KMS-11 (cell line): ENCODE data around the gene EDEM3.

Experiments used
- H2AFZ ChIP-seq: fragments of 200-600 bp; sonication (generic); 2 replicates; pipeline ENCODE4 v1.6.1; 2016; ENCODE audit warnings: antibody characterized with exemption, mixed run types, low read depth
- H3K27ac ChIP-seq: fragments of 200-600 bp; sonication (generic); 2 replicates; pipeline ENCODE4 v1.6.1; 2016; ENCODE audit warnings: mild to moderate bottlenecking, mixed run types
- H3K27me3 ChIP-seq: fragments of 200-600 bp; sonication (generic); 2 replicates; pipeline ENCODE4 v1.6.1; 2017; ENCODE audit warnings: mild to moderate bottlenecking, low read depth, mixed run types, moderate library complexity; ENCODE audit not compliant: insufficient read depth
- H3K36me3 ChIP-seq: fragments of 200-600 bp; sonication (generic); 2 replicates; pipeline ENCODE4 v1.6.1; 2017; ENCODE audit warnings: mild to moderate bottlenecking, mixed run types; ENCODE audit not compliant: insufficient read depth
- H3K4me1 ChIP-seq: fragments of 200-600 bp; sonication (generic); 2 replicates; pipeline ENCODE4 v1.6.1; 2016; ENCODE audit warnings: mild to moderate bottlenecking, low read depth, mixed run types; ENCODE audit not compliant: poor library complexity, severe bottlenecking
- H3K4me2 ChIP-seq: fragments of 200-600 bp; sonication (generic); 2 replicates; pipeline ENCODE4 v1.7.0; 2016; ENCODE audit warnings: mild to moderate bottlenecking, mixed run types
- H3K4me3 ChIP-seq: fragments of 200-600 bp; sonication (generic); IDR thresholded peaks from 2 replicates; pipeline ENCODE4 v1.6.1; 2017; ENCODE audit warnings: low read depth, low read length, mixed read lengths; ENCODE audit not compliant: insufficient read depth
- H3K79me2 ChIP-seq: fragments of 200-600 bp; sonication (generic); 2 replicates; pipeline ENCODE4 v1.6.1; 2016; ENCODE audit warnings: low read depth, mixed run types; ENCODE audit not compliant: insufficient read depth
- H3K9ac ChIP-seq: fragments of 200-600 bp; sonication (generic); 2 replicates; pipeline ENCODE4 v1.6.1; 2016; ENCODE audit warnings: mild to moderate bottlenecking, mixed run types
- H4K20me1 ChIP-seq: fragments of 200-600 bp; sonication (generic); 2 replicates; pipeline ENCODE4 v1.6.1; 2016; ENCODE audit warnings: mild to moderate bottlenecking, mixed run types; ENCODE audit not compliant: insufficient read depth
- CTCF ChIP-seq: fragments of 200-600 bp; sonication (generic); conservative IDR thresholded peaks from 2 replicates; pipeline ENCODE4 v1.6.1; 2017; ENCODE audit warnings: low read depth, mild to moderate bottlenecking, antibody characterized with exemption, low read length, moderate library complexity, mixed read lengths

EDEM3 gene

GRCh38 chr1:184754476-184755225 lies at the start of gene EDEM3:
Gene EDEM3 (minus strand): TSS chr1:184754858. CDS start chr1:184754646, 212 bp downstream.
- H2AFZ ChIP-seq: peak within 1 kb of the TSS; percentile 72
- peak within 1 kb of the TSS; percentile 94 for H3K9ac ChIP-seq
- peaks cover 7% of the 10 kb centered on the region; the same call in 1 of the 2 replicates for H3K36me3 ChIP-seq
- no peaks in the 10 kb centered on the region for H4K20me1 ChIP-seq
- no peaks in the 10 kb centered on the region for H3K27me3 ChIP-seq
- H3K79me2 ChIP-seq: peaks cover 49% of the 10 kb centered on the region
- no peak for TF ChIP-seq CTCF
- H3K27ac ChIP-seq: peak within 1 kb of the TSS; percentile 77
- peak within 1 kb of the TSS; percentile 93 for H3K4me3 ChIP-seq
- H3K4me1 ChIP-seq: peaks cover 41% of the 10 kb centered on the region
- peak within 1 kb of the TSS; percentile 97 for H3K4me2 ChIP-seq

- Histone ChIP-seq H4K20me1 (no peaks in the 10 kb centered on the region), H3K36me3 (no peaks in the 10 kb centered on the region), H3K4me3 (no peak overlapping the region), H3K4me2 (no peak overlapping the region), H3K79me2 (no peaks in the 10 kb centered on the region), H3K4me1 (peaks cover 21% of the 10 kb centered on the region), H3K9ac (no peak overlapping the region), H3K27me3 (no peaks in the 10 kb centered on the region), H3K27ac (no peak overlapping the region), H2AFZ (no peak overlapping the region)
- no peak for TF ChIP-seq CTCF
Measured at GRCh38 chr1:184804220-184804619, 49.6 kb upstream of the EDEM3 start.

- no peak overlapping the region for H3K4me2 ChIP-seq
Measured at GRCh38 chr1:184803180-184803492, 48.5 kb upstream of the EDEM3 start.

GRCh38 chr1:184802354-184803179 lies 47.9 kb upstream of the EDEM3 start:
- H3K79me2 ChIP-seq: no peaks in the 10 kb centered on the region
- no peaks in the 10 kb centered on the region for H3K27me3 ChIP-seq
- no peak overlapping the region for H3K4me3 ChIP-seq
- no peak overlapping the region for H3K4me2 ChIP-seq
- no peak overlapping the region for H3K27ac ChIP-seq
- no peak overlapping the region for H2AFZ ChIP-seq
- TF ChIP-seq CTCF: no peak
- H3K4me1 ChIP-seq: peaks cover 21% of the 10 kb centered on the region
- H3K9ac ChIP-seq: no peak overlapping the region
- no peaks in the 10 kb centered on the region for H4K20me1 ChIP-seq
- H3K36me3 ChIP-seq: no peaks in the 10 kb centered on the region

More at GRCh38 chr1:184803180-184803492, 48.5 kb upstream of the EDEM3 start:
- Histone ChIP-seq H4K20me1 (no peaks in the 10 kb centered on the region), H3K27ac (no peak overlapping the region), H3K9ac (no peak overlapping the region), H2AFZ (no peak overlapping the region), H3K27me3 (no peaks in the 10 kb centered on the region), H3K36me3 (no peaks in the 10 kb centered on the region), H3K79me2 (no peaks in the 10 kb centered on the region), H3K4me1 (peaks cover 21% of the 10 kb centered on the region), H3K4me3 (no peak overlapping the region)
- TF ChIP-seq CTCF: no peak
